Endothelial cell of umbilical vein (primary cell): Measurements from ENCODE around the gene NCKAP5. TPM values are rescaled to one million over a fixed set of nuclear protein-coding genes. Genes with fewer than 3 reads are reported as not detected.

Experiments
- BruUV-seq: library from RNA; stranded (reverse); fragments of 400-500 nt; replicated peaks from 2 replicates; lab custom pipeline; 2021; lab: Mats Ljungman, UMichigan
- CTCF ChIA-PET: fragments of 300-600, 350-600 bp; sonication (Branson Sonifier 250); formaldehyde crosslinking; loops from one replicate; lab custom pipeline; 2021; ENCODE audit warnings: antibody characterized with exemption, inconsistent platforms; lab: Charles Lee
- POLR2A ChIA-PET: fragments of 300-600, 350-600 bp; sonication (Branson Sonifier 250); formaldehyde crosslinking; loops from one replicate; lab custom pipeline; 2021; ENCODE audit warnings: antibody characterized with exemption, inconsistent platforms; lab: Charles Lee
- DNase-seq: peaks from one replicate; pipeline ENCODE4 v3.0.0-alpha.2; 2011; ENCODE audit warnings: low read depth, low spot score
- FAIRE-seq: peaks from 2 replicates; lab custom pipeline; 2011; peaks lifted over from hg19 to GRCh38; lab: Jason Lieb, UNC
- H2AFZ ChIP-seq: 2 replicates; pipeline ENCODE4 v1.6.0; 2012; ENCODE audit warnings: low read depth, low read length, control low read depth, inconsistent platforms
- H3K27ac ChIP-seq: 2 replicates; pipeline ENCODE4 v1.5.1; 2011; ENCODE audit warnings: low read depth, mild to moderate bottlenecking, control low read depth, low read length, moderate library complexity; ENCODE audit not compliant: insufficient read depth
- H3K27me3 ChIP-seq, 2 experiments: 2 replicates each; pipeline versions ENCODE4 v1.6.0 to v1.6.1; 2011; ENCODE audit warnings: low read length in 2 of 2, mixed read lengths in 1 of 2; ENCODE audit not compliant: control insufficient read depth in 2 of 2, insufficient read depth in 2 of 2
- H3K36me3 ChIP-seq, 2 experiments: 2 replicates in 1 of 2; 3 replicates in 1 of 2; pipeline ENCODE4 v1.5.1; 2011; ENCODE audit warnings: low read length in 2 of 2, mild to moderate bottlenecking in 1 of 2, moderate library complexity in 1 of 2; ENCODE audit not compliant: control insufficient read depth in 2 of 2, insufficient read depth in 2 of 2; ENCODE audit errors: extremely low read depth in 1 of 2
- H3K4me1 ChIP-seq: 3 replicates; pipeline ENCODE4 v1.5.1; 2011; ENCODE audit warnings: mild to moderate bottlenecking, low read length; ENCODE audit not compliant: control insufficient read depth, insufficient read depth; ENCODE audit errors: extremely low read depth
- H3K4me2 ChIP-seq: 2 replicates; pipeline ENCODE4 v1.6.1; 2011; ENCODE audit warnings: low read length, control low read depth, mixed read lengths; ENCODE audit not compliant: insufficient read depth
- H3K4me3 ChIP-seq, 3 experiments: fragments of 200-600 bp in 1 of 3; sonication (generic), shearing (Covaris generic) in 1 of 3; replicated peaks in 1 of 3; 2 replicates each; pipeline ENCODE4 v1.5.1; 2011 to 2016; ENCODE audit warnings: control low read depth in 3 of 3, low read length in 3 of 3, mild to moderate bottlenecking in 2 of 3, inconsistent platforms in 1 of 3, low read depth in 1 of 3, moderate library complexity in 1 of 3; ENCODE audit not compliant: insufficient read depth in 1 of 3
- H3K79me2 ChIP-seq: 2 replicates; pipeline ENCODE4 v1.6.0; 2012; ENCODE audit warnings: low read length, inconsistent platforms; ENCODE audit not compliant: control insufficient read depth, insufficient read depth
- H3K9ac ChIP-seq: replicated peaks from 2 replicates; pipeline ENCODE3; 2011; ENCODE audit warnings: low read length, control low read depth; ENCODE audit not compliant: insufficient read depth; ENCODE audit errors: extremely low read depth
- H3K9me1 ChIP-seq: replicated peaks from 3 replicates; pipeline ENCODE4 v1.6.0; 2011; ENCODE audit warnings: mild to moderate bottlenecking, low read length; ENCODE audit not compliant: control insufficient read depth, insufficient read depth; ENCODE audit errors: extremely low read depth
- H3K9me3 ChIP-seq: replicated peaks from 2 replicates; pipeline ENCODE4 v1.5.1; 2012; ENCODE audit warnings: low read length, inconsistent platforms; ENCODE audit not compliant: control insufficient read depth, insufficient read depth
- H4K20me1 ChIP-seq: replicated peaks from 2 replicates; pipeline ENCODE3; 2011; ENCODE audit warnings: mild to moderate bottlenecking, low read length; ENCODE audit not compliant: control insufficient read depth, insufficient read depth; ENCODE audit errors: extremely low read depth
- CTCF ChIP-seq, 2 donors: IDR thresholded peaks; 1 replicate in 1 of 2; 2 replicates in 1 of 2; pipeline ENCODE4 v1.5.1; 2011; ENCODE audit warnings: low read length in 2 of 2, mild to moderate bottlenecking in 2 of 2, moderate library complexity in 2 of 2, control low read depth in 1 of 2, inconsistent platforms in 1 of 2, low read depth in 1 of 2; ENCODE audit not compliant: insufficient read depth in 1 of 2; ENCODE audit errors: extremely low read depth in 1 of 2
- EZH2 ChIP-seq: IDR thresholded peaks from 2 replicates; pipeline ENCODE4 v1.6.1; 2012; ENCODE audit warnings: borderline replicate concordance, low read depth, mild to moderate bottlenecking, moderate library complexity, low read length, inconsistent platforms; ENCODE audit not compliant: severe bottlenecking
- FOS ChIP-seq: IDR thresholded peaks from 2 replicates; pipeline ENCODE4 v1.6.1; 2011; ENCODE audit warnings: mild to moderate bottlenecking, low read length, moderate library complexity, borderline replicate concordance; ENCODE audit not compliant: insufficient read depth
- GATA2 ChIP-seq: IDR thresholded peaks from 2 replicates; pipeline ENCODE4 v1.7.0; 2011; ENCODE audit warnings: low read depth, mild to moderate bottlenecking, moderate library complexity, mixed read lengths, low read length; ENCODE audit not compliant: insufficient read length, insufficient read depth
- JUN ChIP-seq: IDR thresholded peaks from 2 replicates; pipeline ENCODE4 v1.6.1; 2011; ENCODE audit warnings: borderline replicate concordance, low read depth; ENCODE audit not compliant: insufficient read length, insufficient read depth
- MAX ChIP-seq: IDR thresholded peaks from 2 replicates; pipeline ENCODE4 v1.6.1; 2011; ENCODE audit not compliant: insufficient read depth, insufficient read length
- MYC ChIP-seq: IDR thresholded peaks from one replicate; pipeline ENCODE4 v1.6.1; 2011; ENCODE audit warnings: mild to moderate bottlenecking, low read depth, low read length
- POLR2A ChIP-seq: IDR thresholded peaks from 2 replicates; pipeline ENCODE4 v1.6.1; 2012; ENCODE audit warnings: low read depth, mild to moderate bottlenecking, control low read depth, low read length
- POLR2AphosphoS5 ChIP-seq: IDR thresholded peaks from 2 replicates; pipeline ENCODE4 v1.6.1; 2012; ENCODE audit warnings: low read depth, mild to moderate bottlenecking, control low read depth, low read length, moderate library complexity; ENCODE audit not compliant: insufficient read depth
- dilution Hi-C: fragments of 300-500 bp; cut with MboI; formaldehyde crosslinking; loops from one replicate; pipeline ENCODE4 v1.15.0; 2019; ENCODE audit warnings: low sequenced_read_pairs; ENCODE audit not compliant: extremely low pct_ligation_motif_present
- intact Hi-C: fragments of 100-400 bp; cut with micrococcal nuclease; formaldehyde crosslinking; loops from one replicate; pipeline ENCODE4 v1.10.0; 2022
- polyA plus RNA-seq, 4 experiments: library from polyadenylated mRNA; depleted of rRNA in 3 of 4; stranded (reverse) in 3 of 4; unstranded in 1 of 4; fragments of >200 nt; gene quantifications; 2 replicates each; pipeline versions ENCODE4 v1.2.1 to v1.2.3, GENCODE V29; 2011 to 2012; ENCODE audit warnings: missing spikeins in 1 of 4
- total RNA-seq: library from RNA; stranded (reverse); gene quantifications from 2 replicates; pipeline ENCODE4 v1.2.3, GENCODE V29; 2021

Gene NCKAP5
- total and polyA plus RNA-seq, 2 donors (not counting 3 experiments of a cell fraction or from before 2014, with no cell fraction given) = 0.47 to 3.3 TPM

GRCh38 chr2:133061874-133062593 lies 506.2 kb downstream of the NCKAP5 start:
- H3K27ac ChIP-seq = no peak overlapping the region
- no peaks in the 10 kb centered on the region for H3K9me3 ChIP-seq
- H3K4me2 ChIP-seq = no peak overlapping the region
- no TSS peak for BruUV-seq
- FAIRE-seq (no peak), DNase-seq (no peak)
- H3K4me3 ChIP-seq = no peak overlapping the region
- H3K79me2 ChIP-seq = no peaks in the 10 kb centered on the region
- H3K27me3 ChIP-seq = no peaks in the 10 kb centered on the region
- dilution Hi-C loops = no loop called here
- POLR2A ChIA-PET = no interaction called here
- no peaks in the 10 kb centered on the region for H3K9me1 ChIP-seq
- H3K36me3 ChIP-seq = no peaks in the 10 kb centered on the region
- no peaks in the 10 kb centered on the region for H3K4me1 ChIP-seq
- CTCF ChIA-PET = no interaction called here
- no peak overlapping the region for H2AFZ ChIP-seq
- TF ChIP-seq POLR2A (no peak), JUN (no peak), MAX (no peak), EZH2 (no peak), MYC (no peak), GATA2 (no peak), CTCF (IDR thresholded peaks at IDR 0.05; ENCODE audit: extremely low read depth in 1 of 2, insufficient read depth in 1 of 2, low read depth in 1 of 2, low read length in 2 of 2) (no peak), POLR2AphosphoS5 (no peak), FOS (no peak)
- intact Hi-C loops = no loop called here
- H3K9ac ChIP-seq = no peak overlapping the region
- no peaks in the 10 kb centered on the region for H4K20me1 ChIP-seq
